ENCODE results near the gene PRKN.

DNA sequence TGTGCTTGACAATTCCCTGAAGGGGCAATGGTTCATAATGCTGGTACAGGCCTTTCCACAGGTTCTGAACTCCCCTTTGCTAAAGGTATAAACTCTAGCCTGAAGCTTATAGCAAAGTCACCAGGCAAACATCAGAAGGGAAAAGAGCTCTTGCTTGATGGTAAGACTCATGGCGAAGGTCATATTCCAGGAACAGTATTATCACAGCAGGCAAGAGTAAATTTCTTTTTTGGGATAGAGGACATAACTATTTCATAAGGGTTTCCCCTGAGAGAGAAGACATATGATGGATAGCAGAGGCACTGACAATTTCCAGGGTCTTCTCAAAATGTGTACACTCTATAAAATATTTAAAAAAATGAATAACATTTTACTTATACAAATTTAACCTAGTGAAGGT, 86.8 kb downstream of the PRKN start:
- no peak for TF ChIP-seq EZH2 (IDR thresholded peaks at IDR 0.05; ENCODE audit: borderline replicate concordance, low read length)
- no peak for TF ChIP-seq CTCF (IDR thresholded peaks at IDR 0.05; ENCODE audit: low read length)

Data from OCI-LY1 (cell line).